AG09319 (cell line): ENCODE results near the gene SCN4A.

ENCODE experiments used
- DNase-seq: peaks from one replicate; pipeline ENCODE4 v3.0.0-alpha.2; 2010; ENCODE audit warnings: low read depth; ENCODE audit errors: extremely low read depth
- TF ChIP-seq, protein P1 (sequence below): IDR thresholded peaks from 2 replicates; pipeline ENCODE4 v1.5.1; 2011; ENCODE audit warnings: low read depth, mild to moderate bottlenecking, inconsistent platforms, low read length, moderate library complexity

The SCN4A gene

DNA sequence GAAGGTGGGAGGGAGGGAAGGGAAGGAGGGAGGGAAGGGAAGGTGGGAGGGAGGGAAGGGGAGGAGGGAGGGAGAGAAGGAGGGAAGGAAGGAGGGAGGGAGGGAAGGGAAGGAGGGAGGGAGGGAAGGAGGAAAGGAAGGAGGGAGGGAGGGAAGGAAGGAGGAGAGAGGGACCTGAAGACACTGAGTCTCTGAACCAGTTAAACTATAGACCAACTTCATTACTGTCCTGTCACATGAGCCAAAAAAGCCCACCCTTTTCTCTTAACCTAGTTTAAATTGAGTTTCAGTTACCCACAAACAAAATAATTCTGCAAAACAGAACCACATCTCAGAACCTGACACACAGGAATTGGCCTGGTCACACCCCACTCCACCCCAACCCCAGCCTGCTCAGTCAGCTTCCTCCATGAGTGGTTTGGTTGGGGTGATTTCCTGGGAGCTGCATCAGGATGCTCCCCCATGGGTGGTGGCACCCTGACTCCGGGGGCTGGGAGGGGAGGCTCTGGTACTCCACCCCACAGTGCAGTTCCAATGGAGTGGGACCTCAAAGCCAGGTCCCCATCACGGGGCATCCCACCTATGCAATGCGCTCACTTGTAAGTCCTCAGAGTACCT, 20.8 kb upstream of the SCN4A start:
- no peak for DNase-seq
- TF ChIP-seq, protein P1, sequence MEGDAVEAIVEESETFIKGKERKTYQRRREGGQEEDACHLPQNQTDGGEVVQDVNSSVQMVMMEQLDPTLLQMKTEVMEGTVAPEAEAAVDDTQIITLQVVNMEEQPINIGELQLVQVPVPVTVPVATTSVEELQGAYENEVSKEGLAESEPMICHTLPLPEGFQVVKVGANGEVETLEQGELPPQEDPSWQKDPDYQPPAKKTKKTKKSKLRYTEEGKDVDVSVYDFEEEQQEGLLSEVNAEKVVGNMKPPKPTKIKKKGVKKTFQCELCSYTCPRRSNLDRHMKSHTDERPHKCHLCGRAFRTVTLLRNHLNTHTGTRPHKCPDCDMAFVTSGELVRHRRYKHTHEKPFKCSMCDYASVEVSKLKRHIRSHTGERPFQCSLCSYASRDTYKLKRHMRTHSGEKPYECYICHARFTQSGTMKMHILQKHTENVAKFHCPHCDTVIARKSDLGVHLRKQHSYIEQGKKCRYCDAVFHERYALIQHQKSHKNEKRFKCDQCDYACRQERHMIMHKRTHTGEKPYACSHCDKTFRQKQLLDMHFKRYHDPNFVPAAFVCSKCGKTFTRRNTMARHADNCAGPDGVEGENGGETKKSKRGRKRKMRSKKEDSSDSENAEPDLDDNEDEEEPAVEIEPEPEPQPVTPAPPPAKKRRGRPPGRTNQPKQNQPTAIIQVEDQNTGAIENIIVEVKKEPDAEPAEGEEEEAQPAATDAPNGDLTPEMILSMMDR = no peak

DNA sequence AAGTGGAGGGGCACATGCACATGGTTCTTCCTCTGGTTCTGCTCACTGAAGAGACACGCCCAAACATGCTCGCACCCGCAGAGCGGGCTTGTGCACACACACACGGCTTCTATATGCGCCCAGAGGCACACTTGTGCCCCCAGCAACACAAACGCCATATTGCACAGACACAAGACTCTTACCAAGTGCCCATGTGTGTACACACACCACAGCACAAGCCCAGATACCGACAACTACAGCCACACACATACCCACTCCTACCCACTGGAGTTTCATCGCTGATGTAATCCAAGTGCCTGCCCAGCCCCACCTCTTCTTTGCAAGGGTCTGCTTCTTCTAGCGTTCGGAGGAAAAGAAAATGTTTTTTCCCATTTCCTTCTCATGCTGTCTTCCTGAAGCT, 18.9 kb upstream of the SCN4A start:
- TF ChIP-seq, protein P1 = no peak
- no peak for DNase-seq

DNA sequence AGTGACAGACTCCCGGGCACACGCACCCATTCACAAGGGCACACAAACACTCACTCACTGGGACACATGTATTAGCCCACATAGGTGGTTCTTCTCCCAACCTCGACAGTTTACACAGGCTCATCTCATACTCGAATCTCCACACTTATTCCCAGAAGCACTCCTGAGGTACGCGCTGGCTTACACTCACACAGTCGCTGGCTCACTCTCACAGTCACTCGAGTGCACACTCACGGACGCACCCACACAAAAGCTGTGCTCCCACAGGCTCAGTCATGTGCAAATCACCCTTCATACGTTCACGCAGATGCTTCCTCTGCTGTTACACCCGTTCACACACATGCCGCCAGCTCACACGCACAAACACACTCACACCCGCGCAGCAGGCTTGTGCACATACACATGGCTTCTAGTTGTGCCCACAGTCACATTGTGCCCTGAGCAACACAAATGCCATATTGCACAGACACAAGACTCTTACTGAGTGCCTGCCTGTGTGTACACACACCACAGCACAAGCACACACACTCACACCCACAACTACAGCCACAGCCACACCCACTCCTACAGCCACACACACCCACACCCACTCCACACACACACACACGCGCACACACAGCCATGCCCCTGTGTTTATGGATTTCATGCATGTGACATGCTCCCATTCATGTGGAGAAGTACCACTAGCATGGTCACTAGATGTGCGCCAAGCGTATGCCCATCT, 17.1 kb upstream of the SCN4A start:
- no peak for DNase-seq
- TF ChIP-seq, protein P1 = no peak

DNA sequence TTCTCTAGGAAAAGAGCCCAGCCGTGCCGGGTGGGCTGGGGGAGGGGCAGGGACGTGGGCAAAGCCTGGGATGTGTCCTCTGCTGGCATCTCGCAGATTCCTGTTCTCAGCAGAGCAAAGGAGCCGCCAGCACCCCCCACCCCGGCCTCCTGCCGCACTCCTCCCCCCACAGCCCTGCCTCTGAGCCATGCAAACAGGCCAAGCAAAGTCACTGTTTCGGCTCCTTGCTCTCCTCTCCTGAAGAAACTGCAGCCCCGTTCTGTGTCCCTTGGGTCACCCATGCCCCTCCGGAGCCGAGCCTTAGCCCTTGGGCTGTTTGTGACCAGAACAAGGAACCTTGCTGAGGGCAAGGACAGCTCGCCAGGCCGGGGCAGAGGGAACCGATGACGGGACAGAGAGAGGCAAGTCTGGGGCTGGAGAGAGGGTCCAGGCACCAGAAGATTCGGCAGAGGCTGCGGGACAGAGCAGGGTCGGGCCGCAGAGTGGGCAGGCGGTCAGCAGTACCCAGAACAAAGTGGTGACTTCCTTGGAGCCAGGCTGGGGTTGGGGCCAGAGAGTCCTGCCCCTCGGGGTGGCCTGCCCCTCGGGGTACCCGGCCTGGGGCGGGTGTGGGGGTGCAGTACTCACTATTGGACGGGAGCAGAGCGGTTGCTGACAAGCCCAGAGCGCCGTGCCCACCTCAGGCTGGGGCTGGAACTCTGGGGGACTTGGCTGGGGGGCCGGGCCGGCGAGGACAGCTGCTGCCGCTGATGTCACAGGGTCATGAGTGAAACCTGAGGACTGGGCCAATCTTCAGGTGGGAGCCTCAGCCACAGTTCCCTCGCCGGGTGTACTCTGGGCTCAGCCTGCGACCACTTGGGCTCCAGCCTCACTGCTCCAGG, 16.3 kb upstream of the SCN4A start:
- TF ChIP-seq, protein P1 = no peak
- DNase-seq = no peak

DNA sequence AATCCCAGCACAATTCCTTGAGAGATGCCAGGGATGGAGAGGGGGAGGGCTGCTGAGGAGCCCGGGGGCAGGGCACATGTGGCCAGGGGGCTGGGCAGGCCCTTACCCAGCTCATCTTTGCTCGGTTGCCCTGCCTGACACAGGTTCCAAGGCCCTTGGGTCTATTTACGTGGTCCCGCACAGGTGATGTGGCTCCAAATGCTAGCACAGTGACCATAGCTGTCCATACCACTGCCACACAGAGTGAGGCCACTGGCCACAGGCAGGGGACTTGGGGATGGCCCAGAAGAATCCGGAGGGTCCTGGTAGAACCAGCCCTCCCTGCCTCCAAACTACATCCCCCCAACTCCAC, 15.4 kb upstream of the SCN4A start:
- DNase-seq = no peak
- TF ChIP-seq, protein P1 = no peak

DNA sequence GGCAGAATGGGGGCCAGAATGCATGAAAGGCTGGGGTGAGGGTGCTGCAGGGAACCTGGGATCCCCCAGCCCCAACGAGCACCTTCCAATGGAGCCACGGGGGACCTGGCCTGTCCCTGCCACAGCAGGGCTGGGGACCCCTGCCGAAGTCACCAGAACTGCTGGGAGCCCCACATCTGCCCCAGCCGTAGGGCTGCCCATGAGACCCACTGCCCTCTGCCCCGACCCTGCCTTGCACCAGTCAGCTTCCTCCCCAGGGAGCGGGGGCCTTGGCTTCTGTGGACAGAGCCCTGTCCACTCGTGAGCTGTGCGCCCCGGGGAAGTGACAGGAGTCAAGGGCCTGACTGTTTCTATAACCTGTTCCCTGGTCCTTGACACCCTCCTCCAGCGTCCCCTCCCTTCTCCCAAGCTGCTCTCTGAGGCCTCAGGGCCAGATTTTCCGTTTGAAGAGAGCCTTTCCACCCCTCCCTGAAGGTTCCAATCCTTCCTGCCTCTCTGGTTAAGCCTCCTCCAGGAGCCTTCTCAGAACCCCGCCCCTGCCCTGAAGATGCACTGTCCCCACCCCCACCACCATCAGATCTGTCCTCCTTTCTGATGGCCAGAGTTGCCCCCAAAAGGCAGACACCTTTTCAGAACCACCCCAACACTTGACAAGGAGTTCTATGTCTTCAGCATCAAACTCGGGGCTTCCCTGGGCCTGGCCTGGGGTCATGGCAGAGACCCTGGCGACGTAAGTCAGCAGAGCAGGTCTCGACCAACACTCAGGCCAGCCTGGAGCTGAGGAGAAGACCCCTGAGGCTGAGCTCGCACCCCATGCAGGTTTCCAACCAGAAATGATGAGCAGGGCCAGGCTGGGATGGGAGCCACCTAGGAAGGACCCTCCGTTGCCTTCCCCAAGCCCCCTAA, 14.8 kb upstream of the SCN4A start:
- TF ChIP-seq, protein P1 = no peak

More for the DNA sequence above, 14.8 kb upstream of the SCN4A start:
- DNase-seq = no peak
